Endothelial cell (in vitro differentiated cells): ENCODE results near the gene PASK. TPM values are rescaled to one million over a fixed set of nuclear protein-coding genes. Genes with fewer than 3 reads are reported as not detected.

Source experiments
- DNase-seq: peaks from one replicate; pipeline ENCODE4 v3.0.0; 2021; ENCODE audit warnings: low spot score
- H3K27ac Mint-ChIP-seq: one replicate; pipeline ENCODE4 v1.8.0; 2021; ENCODE audit warnings: mixed read lengths, inconsistent platforms; ENCODE audit not compliant: unreplicated experiment
- H3K27me3 Mint-ChIP-seq: one replicate; pipeline ENCODE4 v1.8.0; 2021; ENCODE audit warnings: mild to moderate bottlenecking, moderate library complexity, mixed read lengths, inconsistent platforms; ENCODE audit not compliant: unreplicated experiment
- H3K36me3 Mint-ChIP-seq: one replicate; pipeline ENCODE4 v1.8.0; 2021; ENCODE audit warnings: mild to moderate bottlenecking, low read depth, mixed read lengths, inconsistent platforms; ENCODE audit not compliant: unreplicated experiment
- H3K4me1 Mint-ChIP-seq: one replicate; pipeline ENCODE4 v1.8.0; 2021; ENCODE audit warnings: mild to moderate bottlenecking, mixed read lengths, inconsistent platforms; ENCODE audit not compliant: unreplicated experiment
- H3K4me3 Mint-ChIP-seq: one replicate; pipeline ENCODE4 v1.8.0; 2021; ENCODE audit warnings: mild to moderate bottlenecking, mixed read lengths, inconsistent platforms; ENCODE audit not compliant: unreplicated experiment
- H3K9me3 Mint-ChIP-seq: one replicate; pipeline ENCODE4 v1.8.0; 2021; ENCODE audit warnings: mixed read lengths, inconsistent platforms; ENCODE audit not compliant: unreplicated experiment
- CTCF ChIP-seq: fragments of 200-600 bp; sonication (generic); IDR thresholded peaks from one replicate; pipeline ENCODE4 v1.5.0; 2021; ENCODE audit warnings: antibody characterized with exemption; ENCODE audit not compliant: unreplicated experiment
- total RNA-seq: library from RNA; stranded (reverse); fragmentation: NEBNext Ultra II Directional; extraction: Animal tissue kit (Norgen Biotek cat#: 25700); gene quantifications from one replicate; pipeline ENCODE4 v1.2.1, GENCODE V29; 2021; ENCODE audit not compliant: unreplicated experiment

The PASK gene
- total RNA-seq, 1 donor from 2014 or later = 39.7 TPM

- H3K27ac Mint-ChIP-seq = no peak overlapping the region
- no peak for TF ChIP-seq CTCF
- peaks cover 4% of the 10 kb centered on the region for H3K27me3 Mint-ChIP-seq
- H3K4me3 Mint-ChIP-seq = no peak overlapping the region
- no peaks in the 10 kb centered on the region for H3K9me3 Mint-ChIP-seq
- no peaks in the 10 kb centered on the region for H3K4me1 Mint-ChIP-seq
- peaks cover 9% of the 10 kb centered on the region for H3K36me3 Mint-ChIP-seq
- no peak for DNase-seq
Observed at GRCh38 chr2:241073166-241074064, 75.9 kb downstream of the PASK start.

GRCh38 chr2:241072553-241073165 lies 76.6 kb downstream of the PASK start:
- no peak for DNase-seq

GRCh38 chr2:241072151-241072550 lies 77.1 kb downstream of the PASK start:
- H3K4me1 Mint-ChIP-seq = no peaks in the 10 kb centered on the region
- peaks cover 8% of the 10 kb centered on the region for H3K27me3 Mint-ChIP-seq
- no peak overlapping the region for H3K4me3 Mint-ChIP-seq
- no peak for DNase-seq
- peak overlapping the region; percentile 64 for H3K27ac Mint-ChIP-seq
- H3K36me3 Mint-ChIP-seq = peaks cover 9% of the 10 kb centered on the region
- no peak for TF ChIP-seq CTCF
- no peaks in the 10 kb centered on the region for H3K9me3 Mint-ChIP-seq

More at GRCh38 chr2:241072553-241073165, 76.6 kb downstream of the PASK start:
- no peak for TF ChIP-seq CTCF
- Mint-ChIP-seq H3K27me3 (peaks cover 7% of the 10 kb centered on the region), H3K4me3 (no peak overlapping the region), H3K9me3 (no peaks in the 10 kb centered on the region), H3K27ac (peak overlapping the region; percentile 64), H3K4me1 (no peaks in the 10 kb centered on the region), H3K36me3 (peaks cover 9% of the 10 kb centered on the region)

- no peaks in the 10 kb centered on the region for H3K4me1 Mint-ChIP-seq
- H3K27me3 Mint-ChIP-seq = peaks cover 8% of the 10 kb centered on the region
- H3K4me3 Mint-ChIP-seq = no peak overlapping the region
- no peak for TF ChIP-seq CTCF
- H3K27ac Mint-ChIP-seq = no peak overlapping the region
- no peaks in the 10 kb centered on the region for H3K9me3 Mint-ChIP-seq
- peaks cover 9% of the 10 kb centered on the region for H3K36me3 Mint-ChIP-seq
- DNase-seq = no peak
Observed at GRCh38 chr2:241071677-241072111, 77.6 kb downstream of the PASK start.
